GM21528 (cell line): ENCODE data around the gene ZMYND19.
A peak's percentile ranks its signal among the peaks of the same experiment; 100 is the strongest.
"Not testable (repeated sequence)": the region's sequence is repeated elsewhere in the genome, so short reads cannot be mapped to it uniquely, and the experiment has no call there.

Source experiments
- ATAC-seq: cut with Tn5 transposase; IDR thresholded peaks from one replicate; pipeline ENCODE4 v1.9.1; 2021; ENCODE audit warnings: mild to moderate bottlenecking, moderate library complexity; ENCODE audit not compliant: unreplicated experiment, low FRiP score

ZMYND19 gene

DNA sequence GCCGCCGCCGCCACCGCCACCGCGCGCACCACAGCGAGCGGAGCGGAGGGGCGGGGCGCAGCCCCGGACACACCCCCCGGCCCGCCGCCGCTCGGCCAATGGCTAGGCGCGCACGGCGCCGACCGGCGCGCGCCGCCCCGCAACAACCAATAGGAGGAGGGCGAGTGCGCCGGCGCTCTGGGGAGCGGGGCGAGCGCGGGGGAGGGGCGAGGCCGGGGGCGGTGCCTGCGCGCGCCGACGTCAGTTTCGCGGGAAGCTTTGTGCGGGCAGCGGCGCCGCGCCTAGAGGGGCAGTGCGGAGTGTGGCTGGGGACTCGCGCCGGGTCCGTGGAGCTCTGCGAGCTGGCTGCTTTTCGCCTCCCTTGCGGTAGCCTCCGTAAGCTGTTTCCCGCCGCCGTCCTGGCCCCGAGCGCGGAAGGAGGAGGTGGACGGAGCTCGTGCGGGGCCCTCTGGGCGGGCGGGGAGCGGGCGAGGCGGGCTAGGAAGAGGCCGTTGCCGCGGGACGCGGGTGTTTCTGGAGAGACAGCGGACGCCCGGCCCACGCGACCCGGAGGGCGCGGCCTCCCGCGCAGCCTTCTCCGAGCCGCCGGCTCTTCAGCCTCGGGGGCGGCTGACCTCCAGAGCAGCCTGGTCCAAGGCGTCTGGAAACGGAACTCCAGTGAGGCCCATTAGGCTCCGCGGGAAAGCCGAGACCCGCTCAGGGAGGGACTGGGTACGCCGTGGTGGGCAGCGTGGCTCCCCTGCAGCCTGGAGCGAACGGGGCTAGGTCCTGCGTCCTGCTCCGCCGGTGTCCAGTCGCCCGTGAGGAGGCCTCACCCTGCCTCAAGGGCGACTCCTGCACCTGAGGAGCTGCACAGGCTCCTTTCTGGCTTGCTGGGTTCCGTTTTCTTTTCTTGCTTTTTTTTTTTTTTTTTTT, at the start of gene ZMYND19:
Gene ZMYND19, minus strand, starts transcription at position 44 of the 915 bp plus-strand sequence. CDS start 249 bp downstream, outside the sequence.
- ATAC-seq, result peak; percentile 69

DNA sequence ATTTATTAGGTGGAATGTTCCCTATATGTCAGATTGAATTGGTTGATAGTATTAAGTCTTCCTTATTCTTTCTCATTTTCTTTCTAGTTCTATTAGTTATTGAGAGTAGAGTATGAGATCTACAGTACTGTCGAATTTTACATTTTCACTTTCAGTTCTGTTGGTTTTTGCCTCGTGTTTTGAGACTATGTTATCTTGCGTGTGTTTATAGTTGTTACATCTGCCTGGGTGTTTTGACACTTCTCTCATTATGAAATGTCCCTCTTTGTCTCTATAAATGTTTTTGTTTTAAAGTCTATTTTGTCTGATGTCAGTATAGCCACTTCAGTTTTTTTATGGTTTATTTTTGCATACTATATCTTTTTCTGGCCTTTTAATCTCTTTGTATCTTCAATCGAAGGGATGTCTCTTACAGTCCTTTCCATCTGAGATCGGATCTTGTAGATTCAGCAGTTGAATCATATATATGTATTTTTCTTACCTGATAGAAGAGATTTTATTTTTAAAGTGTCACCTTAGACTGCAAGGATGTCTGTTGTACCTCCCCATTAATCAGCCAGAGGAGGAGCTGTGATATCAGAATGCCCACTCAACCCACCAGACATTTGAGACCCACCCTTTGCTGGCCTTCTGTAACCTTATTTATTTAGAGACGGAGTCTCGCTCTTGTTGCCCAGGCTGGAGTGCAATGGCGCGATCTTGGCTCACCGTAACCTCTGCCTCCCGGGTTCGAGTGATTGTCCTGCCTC, 49.2 kb upstream of the ZMYND19 start:
- no peak for ATAC-seq

DNA sequence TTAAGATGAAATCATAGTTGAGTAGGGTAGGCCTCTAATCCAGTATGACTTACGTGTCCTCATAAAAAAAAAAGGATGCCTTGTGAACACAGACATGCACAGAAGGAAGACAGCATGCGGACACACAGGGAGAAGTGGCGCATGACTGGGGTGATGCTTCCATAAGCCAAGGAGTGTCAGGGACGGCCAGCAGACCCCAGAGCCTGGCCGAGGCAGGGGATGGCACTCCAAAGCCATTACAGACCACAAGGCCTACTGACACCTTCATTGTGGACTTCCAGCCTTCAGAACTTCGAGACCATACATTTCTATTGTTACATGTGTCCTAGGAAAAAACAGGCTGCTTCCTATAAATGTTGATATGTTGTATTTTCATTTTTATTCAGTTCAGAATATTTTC, 48.4 kb upstream of the ZMYND19 start:
- no peak for ATAC-seq

DNA sequence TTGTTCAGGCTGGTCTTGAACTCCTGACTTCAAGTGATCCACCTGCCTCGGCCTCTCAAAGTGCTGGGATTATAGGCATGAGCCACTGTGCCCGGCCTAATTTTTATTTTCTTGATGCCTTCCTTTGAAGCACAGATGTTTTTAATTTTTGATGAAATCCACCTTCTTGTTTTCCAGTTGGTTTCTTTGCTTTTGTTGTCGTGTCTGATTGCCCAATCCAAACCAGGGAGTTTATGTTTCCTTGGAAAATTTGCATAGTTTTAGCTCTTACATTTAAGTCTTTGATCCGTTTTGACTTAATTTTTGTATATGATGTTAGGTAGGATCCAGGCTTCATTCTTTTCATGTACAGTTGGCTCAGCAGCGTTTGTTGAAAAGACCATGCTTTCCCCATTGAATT, 43.7 kb upstream of the ZMYND19 start:
- no peak for ATAC-seq

DNA sequence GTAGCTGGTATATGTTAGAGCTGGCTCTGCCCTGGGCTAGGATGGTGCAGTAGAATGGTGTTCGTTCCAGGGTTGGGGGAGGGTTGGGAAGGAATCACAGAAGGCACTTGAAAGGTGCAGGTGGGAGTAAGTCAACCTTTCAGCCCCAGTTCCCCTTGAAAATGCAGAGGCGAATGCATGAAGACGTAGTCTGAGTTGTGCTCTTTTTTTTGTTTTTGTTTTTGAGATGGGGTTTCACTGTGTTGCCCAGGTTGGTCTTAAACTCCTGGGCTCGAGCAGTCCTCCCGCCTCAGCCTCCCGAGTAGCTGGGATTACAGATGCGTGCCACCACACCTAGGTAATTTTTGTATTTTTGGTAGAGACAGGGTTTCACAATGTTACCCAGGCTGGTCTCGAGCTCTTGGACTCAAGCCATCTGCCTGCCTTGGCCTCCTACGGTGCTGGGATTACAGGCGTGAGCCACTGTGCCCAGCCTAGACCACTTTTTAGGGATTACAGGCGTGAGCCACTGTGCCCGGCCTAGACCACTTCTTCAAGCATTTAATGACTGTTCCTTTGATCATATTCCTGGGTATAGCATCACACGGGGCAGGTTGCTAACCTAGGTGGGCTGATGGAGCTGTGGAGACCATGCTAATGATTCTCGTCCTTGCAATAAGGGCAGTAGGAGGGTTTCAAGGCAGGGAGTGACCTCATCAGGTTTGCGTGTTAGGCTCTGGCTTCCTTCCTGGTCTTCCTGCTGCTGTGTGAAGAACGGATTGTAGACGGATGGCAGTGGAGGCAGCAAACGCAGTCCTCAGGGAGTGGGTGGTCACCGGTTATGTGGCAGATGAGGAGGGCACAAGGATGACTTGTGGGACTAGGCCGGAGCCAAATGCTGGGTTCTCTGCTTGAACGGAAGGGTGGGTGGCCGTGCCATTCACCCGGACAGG, 42.2 kb upstream of the ZMYND19 start:
- no peak for ATAC-seq

DNA sequence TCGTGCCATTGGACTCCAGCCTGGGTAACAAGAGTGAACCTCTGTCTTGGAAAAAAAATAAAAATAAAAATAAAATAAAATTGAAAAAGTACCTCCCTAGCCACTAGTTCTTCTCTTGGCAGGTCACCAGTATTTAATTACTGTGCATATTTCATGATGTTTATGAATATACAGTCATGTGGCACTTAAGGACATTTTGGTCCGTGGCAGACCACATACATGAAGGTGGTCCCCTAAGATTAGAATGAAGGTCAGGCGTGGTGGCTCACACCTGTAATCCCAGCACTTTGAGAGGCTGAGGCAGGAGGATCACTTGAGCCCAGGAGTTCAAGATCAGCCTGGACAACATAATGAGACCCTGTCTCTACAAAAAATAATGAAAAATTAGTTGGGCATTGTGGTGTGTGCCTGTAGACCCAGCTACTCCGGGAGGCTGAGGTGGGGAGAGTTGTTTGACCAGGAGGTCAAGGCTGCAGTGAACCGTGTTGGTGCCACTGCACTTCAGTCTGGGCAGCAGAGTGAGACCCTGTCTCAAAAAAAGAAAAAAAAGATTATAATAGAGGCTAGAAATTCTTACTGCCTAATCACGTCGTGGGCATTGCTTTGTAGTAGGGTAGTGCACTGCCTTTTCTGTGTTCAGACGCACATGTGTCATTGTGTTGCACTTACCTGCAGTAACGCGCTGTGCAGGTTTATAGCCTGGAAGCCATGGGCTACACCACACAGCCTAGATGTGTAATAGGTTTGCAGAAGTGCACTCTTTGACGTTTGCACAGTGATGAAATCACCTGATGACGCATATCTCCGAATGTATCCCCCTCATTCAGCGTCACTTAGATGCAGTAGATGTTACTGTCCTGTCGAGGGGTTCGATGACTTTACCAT, 41.3 kb upstream of the ZMYND19 start:
- no peak for ATAC-seq

DNA sequence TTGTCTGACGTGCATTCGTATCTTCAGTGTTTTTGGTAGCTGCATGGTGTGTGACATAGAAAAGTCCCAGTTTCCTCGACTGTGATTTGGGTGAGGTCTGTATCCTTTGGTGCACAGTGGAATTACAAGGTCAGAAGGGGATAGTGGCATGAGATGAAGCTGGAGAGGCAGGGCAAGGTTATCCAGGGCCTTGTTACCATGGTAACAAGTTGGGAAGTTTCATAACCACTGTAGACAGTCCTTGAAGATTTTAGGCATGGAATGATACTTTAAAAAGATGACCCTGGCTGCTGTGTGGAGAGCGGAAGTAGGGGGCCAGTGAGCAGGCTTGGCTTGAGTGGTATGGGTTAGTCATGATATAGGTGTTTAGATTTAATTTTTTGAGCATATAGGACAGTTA, 40.4 kb upstream of the ZMYND19 start:
- no peak for ATAC-seq

DNA sequence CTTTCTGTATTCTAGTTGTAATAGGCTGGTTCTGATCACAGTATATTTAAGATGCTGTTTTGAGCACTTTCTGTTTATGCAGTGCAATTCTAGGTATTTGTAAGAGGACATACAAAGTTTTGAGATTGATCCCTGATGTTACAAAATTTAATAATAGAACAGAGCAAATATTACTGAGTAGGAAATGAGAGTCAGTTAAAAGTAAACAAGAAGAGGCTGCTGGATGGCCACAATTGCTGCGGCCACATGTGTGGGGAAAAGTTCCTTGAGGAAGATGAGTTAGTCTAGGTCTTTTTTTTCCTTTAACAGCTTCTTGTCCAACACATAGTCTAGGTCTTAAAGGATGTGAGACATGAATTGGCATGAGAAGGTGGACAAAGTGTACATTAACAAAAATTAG, 39.8 kb upstream of the ZMYND19 start:
- no peak for ATAC-seq

DNA sequence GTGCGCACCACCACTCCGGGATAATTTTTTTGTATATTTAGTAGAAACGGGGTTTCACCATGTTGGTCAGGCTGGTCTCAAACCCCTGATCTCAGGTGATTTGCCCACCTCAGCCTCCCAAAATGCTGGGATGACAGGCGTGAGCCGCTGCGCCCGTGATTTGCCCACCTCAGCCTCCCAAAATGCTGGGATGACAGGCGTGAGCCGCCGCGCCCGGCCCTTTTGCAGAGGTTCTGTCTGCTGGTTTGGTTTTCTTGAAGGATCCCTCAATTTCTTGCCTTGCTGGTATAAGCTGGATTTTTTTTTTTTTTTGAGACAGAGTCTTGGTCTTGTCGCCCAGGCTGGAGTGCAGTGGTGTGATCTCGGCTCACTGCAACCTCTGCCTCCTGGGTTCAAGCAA, 37.1 kb upstream of the ZMYND19 start:
- ATAC-seq, result not testable (repeated sequence)

DNA sequence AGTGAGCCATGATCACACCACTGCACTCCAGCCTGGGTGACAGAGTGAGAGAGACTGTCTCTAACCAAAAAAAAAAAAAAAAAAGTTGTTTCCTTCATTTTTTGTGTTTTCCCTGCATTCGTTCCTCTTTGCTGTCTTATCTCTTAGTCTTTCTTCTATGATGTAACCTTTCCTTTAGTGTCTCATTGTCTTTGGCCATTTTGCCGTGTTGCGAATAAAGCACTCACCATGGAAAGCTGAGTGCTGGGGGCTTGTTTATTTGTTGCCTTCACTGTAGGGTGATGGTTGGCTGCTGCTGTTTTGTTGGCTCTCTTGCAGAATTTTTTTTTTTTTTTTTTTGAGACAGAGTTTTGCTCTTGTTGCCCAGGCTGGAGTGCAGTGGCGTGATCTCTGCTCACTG, 36.2 kb upstream of the ZMYND19 start:
- ATAC-seq, result no peak

DNA sequence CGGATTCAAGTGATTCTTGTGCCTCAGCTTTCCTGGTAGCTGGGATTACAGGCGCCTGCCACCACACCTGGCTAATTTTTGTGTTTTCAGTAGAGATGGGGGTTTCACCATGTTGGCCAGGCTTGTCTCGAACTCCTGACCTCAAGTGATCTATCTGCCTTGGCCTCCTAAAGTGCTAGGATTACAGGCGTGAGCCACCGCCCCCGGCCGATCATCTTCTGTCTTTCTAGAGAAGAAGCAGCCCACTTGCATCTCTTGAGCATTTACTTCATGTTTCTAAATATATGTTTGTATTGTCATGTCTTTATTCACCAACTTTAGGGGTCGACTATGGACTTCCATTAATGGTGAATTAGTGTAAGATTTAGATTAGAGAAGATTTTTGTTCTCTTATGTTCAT, 31.9 kb upstream of the ZMYND19 start:
- not testable (repeated sequence) for ATAC-seq

DNA sequence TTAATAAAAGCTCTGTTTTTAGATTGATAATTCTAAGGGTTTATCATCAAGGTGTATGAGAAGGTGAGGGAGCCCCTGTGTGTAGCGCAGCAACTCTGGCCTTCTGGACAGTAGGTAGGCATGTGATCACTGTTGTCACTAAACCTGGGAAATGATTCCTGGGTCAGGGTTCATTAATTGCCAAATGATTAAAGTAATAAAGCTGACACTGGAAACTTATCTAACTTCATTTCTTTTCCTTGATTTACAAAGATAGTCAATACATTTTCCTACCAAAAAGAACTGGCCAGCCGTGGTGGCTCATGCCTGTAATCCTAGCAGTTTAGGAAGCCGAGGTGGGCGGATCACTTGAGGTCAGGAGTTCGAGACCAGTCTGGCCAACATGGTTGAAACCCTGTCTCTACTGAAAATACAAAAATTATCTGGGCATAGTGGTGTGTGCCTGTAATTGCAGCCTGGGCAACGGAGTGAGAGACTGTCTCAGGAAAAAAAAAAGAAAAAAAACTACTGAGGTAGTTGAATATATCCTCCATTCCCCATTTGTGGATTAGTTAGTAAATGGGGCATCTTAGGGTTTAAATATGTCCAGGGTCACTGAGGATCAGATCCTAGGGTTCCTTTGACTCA, 30.9 kb upstream of the ZMYND19 start:
- no peak for ATAC-seq

DNA sequence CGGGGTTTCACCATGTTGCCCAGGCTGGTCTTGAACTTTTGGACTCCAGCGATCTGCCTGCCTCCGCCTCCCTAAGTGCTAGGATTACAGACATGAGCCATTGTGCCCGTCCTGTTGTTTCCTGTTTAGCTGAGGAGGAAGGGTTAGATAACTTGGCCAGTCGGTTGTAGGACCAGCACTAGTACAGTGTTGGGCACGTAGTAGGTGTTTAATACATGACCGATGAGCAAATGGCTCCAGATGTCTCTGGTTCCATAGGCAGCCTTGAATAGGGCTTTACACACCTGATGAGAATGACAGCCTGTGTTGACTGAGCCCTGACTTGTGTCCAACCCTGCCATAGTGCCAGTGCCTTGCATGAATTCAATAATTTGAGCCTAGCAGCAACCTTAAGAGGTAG, 30.3 kb upstream of the ZMYND19 start:
- ATAC-seq, result no peak

DNA sequence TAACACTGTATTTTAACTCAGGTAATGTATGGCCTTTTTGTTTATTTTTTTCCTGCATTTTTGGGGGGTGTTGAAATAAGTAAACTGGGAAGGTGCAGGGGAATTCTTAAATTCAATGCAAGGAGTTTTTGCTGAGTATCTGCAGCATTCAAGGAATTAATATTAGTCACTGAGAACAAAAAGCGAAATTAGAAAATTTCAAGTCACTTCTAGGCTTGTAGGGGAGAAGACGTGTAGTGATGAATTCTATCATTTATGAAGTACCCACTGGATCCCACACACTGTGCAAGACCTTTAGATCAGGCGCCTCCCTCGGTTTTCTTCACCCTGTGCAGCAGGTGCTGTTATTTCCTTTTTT, 29.7 kb upstream of the ZMYND19 start:
- no peak for ATAC-seq

DNA sequence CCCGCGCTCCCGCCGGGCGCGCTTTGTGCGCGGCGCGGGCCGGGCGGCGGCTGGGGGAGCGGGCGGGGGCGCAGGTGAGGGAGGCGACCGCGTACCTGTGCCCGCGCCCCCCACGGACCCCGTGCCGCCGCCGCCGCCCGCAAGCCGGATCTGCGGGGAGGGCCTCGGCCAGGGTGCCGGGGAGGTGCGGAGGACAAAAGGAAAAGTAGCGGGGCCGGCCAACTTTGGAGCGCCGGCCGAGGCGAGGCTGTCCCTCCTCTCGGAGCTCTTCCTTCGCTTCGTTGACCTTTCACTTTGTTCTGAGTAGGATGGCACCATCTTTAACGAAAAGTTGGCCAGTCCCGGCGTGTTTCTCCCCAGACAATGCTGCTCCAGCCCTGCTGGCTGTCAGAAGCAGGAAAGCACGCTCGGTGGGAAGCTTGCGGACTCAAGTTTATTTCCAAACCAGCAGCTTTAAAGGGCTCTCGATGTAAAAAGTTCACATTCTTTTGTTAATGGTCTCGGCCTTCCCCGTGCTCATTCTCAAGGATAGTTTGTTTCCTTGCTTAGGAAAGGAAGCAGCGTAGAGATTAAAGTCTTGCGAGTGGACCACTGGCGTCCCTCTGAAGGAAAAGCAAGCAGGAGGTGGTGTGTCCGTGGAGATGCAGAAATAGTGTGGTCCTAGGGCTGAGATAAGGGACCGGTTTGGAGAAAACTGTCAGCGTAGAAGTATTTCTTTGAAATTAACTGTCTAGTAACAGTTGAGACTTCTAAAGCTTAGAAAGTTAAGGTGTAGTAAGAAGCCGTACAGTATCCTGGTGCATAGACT, 29.1 kb upstream of the ZMYND19 start:
- ATAC-seq, result peak; percentile 21

DNA sequence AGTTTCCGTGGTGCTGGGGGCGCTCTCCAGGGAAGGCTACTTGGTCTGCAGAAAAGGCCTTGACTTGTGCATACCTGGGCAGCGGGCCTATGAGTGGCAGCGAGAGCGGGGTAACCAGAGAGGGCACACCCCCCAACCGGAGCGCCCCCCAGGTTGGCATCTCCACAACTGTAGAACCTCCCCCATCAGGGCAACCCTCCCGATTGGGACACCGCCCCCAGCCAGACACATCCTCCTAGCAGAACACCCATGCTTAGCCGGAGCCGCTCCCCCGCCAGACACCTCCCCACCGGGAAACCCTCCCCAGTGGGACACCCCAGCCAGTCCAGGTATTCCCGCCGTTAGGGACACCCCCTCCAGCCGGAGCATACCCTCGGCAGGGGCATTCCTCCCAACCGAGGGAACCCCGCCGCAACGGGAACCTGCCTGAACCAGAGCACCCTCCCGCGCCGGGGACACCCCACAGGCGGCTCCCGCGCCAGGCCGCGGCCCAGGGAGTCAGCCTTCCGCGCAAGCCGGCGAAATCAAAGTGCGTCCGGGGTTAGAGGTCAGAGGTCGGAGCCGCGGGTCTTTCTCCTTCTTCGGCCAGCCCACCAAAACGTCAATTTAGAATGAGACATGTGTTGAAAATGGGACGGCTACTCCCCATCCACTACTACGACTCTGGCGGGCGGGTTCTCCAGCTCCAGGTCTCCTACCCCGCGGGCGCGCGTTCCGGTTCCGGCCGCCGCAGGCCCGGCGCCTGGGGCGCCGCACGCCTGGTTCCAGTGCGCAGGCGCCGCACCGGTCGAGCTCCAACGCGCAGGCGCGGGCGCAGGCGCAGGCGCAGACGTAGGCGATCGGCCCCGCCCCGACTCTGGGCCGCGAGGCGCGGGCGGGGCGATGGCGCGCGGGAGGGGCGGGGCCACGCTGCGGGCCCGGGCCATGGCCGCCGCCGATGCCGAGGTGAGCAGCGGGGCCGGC, 28.1 kb upstream of the ZMYND19 start, which contains the start of gene EHMT1:
Gene EHMT1, plus strand, starts transcription at position 901 of the 963 bp plus-strand sequence. Its CDS starts 24 bp downstream, at position 925.
- ATAC-seq, result peak; percentile 54

DNA sequence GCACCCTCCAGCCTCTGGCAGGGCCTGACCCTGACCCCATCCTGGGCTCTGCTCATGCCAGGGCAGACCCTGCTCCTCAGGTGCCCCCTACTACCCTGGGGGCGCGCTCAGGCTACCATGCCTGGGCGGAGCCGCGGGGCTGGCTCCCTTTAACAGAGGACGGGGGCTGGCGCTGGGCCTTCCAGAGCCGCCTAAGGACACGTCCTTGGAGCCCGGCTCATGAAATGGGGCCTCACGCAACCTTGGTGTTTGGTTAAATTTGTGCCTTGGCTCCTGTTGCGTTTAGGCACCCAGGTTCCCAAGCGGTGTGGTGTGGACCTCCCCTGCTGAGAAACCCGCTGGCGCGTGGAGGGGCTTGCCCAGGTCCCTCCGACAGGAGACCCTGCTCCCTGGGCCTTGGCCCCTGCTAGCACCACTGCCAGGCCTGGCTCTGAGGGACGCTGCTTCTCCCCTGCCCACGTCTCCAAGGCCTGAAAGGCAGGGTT, 25.1 kb upstream of the ZMYND19 start:
- no peak for ATAC-seq
